Right renal cortex interstitium (tissue), 3 donors: ENCODE data around the gene PDZRN3. TPM values are rescaled to one million over a fixed set of nuclear protein-coding genes. Genes with fewer than 3 reads are reported as not detected.

Experiments used
- DNase-seq, 3 donors: peaks; one replicate each; pipeline ENCODE4 v3.0.0-alpha.2; 2013; ENCODE audit warnings: low read depth in 3 of 3, low spot score in 2 of 3
- polyA plus RNA-seq, 3 donors: library from polyadenylated mRNA; unstranded; fragments of 120-200 nt; gene quantifications; one replicate each; pipeline ENCODE4 v1.2.1, GENCODE V29; 2013; ENCODE audit not compliant: insufficient read length in 3 of 3

PDZRN3 gene
- polyA plus RNA-seq, 3 donors, result 40.3 to 48.8 (median 43.8) TPM

DNA sequence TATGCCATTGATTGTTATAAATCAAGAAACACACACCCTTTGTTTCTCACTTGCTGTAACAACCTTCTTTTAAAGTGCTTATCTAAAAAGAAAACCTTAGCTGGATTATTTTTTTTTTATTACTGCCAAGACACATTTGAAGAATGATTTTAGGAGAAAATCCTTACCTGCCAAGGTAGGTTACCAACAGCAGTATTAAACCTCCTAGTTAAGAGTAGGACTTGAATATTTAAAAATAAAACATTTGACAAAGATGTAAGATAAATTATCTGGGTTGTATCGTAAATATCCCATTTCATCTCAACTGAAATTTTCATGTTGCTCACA lies 192.1 kb downstream of the PDZRN3 start:
- no peak for DNase-seq

DNA sequence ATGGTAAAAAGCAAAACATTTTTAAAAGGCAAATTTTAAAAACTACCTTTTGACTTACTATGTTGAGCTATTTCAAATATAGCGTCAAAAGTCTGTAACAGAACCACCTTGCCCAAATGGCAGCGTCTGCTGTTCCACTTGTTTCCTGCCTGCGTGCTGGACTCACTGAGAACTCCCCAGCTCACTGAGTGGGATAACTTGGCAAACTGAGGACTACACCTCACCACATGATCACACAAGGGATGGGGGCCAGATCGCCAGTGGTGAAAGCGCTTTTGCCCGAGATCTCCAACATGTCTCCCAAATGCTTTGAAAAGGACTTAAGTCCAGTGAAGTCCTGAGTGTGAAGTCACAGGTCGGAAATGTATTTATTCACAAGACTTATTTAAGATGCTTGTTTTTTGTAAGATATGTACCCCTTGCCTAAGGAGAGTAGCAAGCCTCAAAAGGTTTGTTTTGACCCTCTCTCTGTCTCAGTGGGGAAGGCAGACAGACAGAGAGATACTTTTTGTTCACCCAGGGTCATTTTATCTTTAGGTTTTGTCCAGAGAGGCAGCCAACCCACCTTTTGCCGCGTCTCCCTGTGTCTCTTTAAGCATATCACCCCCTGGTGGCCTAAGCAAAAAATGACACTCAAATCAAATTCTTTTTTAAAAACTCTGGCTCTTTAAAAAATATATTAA lies 192.6 kb downstream of the PDZRN3 start:
- no peak for DNase-seq

DNA sequence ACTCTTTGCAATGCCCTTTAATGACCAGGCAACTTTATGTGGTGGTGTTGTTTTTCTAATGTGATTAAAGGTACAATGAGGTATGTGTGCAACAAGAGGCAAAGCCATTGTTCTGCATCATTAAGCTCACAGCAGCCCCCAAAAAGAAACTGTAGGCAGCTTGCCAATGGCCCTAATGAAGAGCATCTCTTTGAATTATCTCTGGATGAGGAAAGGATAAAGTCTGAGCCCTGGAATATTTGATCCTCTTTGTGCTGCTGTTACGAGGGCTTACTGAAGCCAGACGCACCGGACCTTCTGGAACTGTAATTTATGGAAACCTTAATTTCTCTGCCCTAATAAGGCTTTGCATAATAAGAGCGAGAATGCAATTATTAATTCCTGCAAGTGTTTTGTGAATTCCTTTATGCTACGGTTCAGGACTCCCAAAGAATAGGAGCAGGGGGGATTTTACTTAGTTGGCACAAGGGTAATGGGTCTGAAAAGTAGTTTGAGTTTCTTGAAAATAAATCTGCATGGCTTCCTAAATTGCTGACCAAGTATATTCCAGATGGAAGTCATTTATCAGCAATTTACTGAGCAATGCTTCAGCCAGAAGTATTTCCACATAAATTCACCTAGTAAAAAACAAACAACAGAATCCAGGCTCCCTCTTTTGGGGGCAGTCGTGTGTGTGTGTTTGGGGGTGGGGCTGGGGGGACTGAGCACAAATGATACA lies 193.4 kb downstream of the PDZRN3 start:
- no peak for DNase-seq

DNA sequence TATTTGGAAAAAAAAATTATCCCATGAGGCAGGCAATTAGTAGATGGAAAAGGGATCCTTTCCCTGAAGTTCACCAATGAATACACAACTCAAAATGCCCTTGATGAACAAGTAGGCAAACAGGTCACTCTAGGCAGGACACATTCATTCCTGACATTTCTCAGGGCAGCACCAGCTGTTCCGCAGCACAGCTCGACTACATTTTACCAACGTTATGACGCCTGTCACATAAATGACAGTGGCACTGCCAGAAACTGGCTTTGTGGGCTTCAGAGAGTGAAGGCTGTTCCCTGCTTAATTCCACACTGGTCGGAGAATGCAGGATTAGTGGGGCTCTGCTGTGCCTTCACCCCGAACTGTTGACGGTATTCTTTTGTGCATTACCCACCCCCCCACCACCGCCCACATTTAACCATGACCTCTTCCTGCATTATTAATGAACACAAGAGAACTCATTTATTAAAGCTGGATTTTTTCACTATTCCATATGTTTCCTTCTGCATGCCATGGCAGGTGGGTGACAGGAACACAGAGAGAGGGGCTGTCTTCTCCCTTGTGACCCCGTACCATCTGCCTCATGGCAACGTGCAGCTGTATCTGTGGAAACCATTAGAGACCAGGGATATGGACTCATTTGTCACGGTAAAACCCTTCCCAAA lies 197.6 kb downstream of the PDZRN3 start:
- DNase-seq, result no peak

DNA sequence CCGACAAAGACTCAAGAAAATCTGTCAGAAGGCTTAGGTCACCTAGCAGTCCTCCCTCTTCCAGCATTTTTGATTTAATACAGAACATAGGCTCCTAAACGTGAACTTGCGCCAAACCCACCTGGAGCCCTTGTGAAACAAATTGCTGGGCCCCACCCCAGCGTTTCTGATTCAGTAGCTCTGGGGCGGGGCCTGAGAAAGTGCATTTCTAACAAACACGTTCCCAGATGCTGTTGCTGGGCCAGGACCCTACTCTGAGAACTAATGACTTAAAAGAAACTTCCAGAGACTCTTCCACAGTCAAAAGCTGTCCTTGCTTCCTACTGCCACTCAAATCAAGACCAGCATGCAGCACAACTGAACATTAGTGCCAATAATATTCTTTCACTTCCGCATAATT lies 198.1 kb downstream of the PDZRN3 start:
- DNase-seq, result no peak

DNA sequence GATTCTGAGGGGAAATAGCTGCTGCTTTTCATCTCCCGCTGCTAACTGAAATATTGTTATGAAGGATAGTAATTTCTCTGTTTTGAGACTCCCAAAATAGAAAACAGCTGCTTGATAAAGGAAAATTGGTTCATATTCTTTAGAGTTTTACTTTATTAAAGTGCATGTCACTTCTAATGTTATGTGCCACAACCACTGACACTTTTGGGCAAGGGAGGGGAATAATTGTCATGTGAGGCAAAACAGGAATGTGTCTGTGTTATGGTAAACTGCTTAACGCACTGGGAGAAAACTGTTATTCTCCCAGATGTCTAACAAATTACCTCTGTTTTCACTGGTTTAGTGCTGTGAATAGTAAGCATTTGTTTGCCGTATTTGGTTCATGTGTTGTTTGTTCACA lies 201.6 kb downstream of the PDZRN3 start:
- DNase-seq, result no peak

DNA sequence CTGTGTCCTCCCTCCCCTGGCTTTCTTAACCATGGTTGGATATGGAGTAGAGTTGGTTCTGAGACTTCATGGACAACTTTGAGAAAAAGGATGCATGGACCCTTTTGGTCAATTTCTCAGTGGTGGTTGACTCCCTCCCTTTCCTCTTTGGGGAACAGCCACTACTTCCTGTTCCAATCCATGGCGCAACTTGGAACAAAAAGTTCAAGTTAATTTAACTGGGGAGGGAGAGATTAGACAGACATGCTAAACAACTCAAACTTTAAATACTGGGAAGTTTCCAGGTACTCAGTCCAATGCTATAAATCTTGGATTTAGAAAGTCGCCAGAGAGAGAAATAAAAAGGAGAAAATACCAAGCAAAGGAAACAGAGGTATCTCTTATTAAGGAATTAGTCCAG lies 202.2 kb downstream of the PDZRN3 start:
- DNase-seq, result no peak

DNA sequence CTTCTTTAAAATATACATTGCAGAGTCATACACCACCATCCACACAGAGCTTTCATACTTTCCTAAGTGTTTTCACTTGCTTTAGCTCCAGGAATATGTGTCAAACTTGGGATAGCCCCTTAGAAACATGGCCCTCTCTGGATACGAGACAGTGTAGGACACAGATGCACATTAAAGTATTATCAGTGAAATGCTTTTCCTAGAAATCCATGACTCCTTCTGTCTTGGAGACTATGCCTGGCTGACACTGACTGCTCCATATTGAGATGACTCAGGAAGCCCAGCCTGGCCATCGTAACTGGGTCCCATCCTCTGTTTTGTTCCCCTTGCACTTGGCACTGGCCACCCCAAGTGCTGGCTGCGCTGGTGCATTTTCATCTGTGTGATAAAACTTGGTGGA lies 204.8 kb downstream of the PDZRN3 start:
- no peak for DNase-seq

DNA sequence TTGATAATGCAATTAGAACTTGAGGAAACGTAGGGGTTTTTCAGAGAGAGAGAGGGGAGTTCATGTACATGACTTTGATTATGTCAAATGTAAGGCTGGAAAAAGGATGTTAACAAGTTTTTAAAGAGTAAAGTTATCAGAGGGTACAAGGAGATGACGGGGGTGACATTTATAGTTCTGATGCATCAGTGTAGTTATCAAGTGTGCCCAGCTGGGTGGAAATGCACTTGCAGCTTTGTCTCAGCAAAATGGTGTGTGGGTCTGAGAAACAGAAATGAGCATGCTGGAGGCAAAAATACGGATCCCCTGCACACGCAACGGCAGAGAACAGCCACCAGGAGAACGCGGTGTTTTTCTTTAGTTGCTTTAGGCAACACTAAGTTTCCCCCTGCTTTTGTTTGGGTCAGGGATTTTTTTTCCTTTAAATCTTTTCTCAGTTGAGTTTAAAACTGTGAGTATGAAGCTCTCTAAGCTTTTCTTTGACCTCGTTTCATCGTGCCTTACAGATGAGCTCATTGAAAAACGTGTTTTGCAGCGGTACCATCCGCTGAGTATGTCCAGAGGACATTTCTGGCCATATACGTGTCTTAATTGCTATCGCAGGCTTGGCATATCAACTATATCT lies 205.4 kb downstream of the PDZRN3 start:
- no peak for DNase-seq

DNA sequence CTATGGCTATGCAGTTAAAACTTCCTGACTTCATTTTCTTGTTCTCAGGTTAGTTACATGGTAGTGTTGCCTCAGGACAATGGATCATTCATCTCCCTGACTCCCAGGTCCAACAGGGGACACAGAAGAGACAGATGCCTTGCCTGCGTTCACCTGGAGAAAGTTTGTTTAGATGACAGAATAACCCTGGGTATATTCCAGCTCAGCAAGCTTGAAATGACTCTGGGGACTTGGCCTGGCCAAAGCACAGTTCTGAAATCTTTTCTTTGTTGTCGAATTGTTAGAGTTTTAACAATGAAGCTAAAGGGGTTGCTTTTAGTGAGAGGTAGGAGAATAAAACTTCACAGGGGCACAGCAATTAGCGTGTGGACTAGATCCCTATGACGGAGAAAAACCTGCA lies 206.1 kb downstream of the PDZRN3 start:
- no peak for DNase-seq

DNA sequence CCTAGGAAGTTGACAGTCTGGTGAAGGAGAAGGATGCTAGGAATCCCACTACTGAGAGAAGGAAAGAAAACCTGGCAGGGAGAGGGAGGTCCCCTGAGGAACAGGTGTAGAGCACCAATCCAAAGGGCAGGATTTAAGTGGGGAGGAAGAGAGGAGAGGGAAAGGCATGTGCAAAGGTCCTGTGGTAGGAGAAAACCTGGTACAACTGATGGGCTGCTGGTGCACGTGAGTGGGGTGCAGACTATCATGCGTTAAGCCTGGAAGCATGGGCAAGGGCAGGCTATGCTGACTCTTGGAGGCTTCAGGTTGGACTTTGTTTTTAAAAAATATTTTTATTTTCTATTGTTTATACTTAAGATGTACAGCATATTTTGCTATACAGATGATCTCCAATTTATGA lies 209.6 kb downstream of the PDZRN3 start:
- no peak for DNase-seq

DNA sequence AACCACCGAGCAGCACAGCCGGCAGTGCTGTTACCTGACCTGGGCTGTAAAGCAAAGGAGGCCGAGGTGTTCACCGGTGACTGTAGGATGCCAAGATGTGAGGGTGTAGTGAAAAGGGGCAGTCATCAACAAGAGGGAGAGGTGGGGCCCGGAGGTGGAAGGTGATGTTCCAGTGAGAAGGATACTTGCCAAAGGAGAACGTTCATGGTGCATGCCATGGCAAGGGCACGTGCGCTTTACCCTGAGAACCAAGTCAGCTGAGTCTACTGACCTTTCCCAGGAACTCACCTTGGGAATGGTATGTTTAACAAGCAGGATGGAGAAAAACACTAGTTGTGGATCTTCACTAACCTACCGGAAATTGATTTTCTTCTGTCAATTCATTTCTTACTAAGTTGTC lies 211.1 kb downstream of the PDZRN3 start:
- no peak for DNase-seq

DNA sequence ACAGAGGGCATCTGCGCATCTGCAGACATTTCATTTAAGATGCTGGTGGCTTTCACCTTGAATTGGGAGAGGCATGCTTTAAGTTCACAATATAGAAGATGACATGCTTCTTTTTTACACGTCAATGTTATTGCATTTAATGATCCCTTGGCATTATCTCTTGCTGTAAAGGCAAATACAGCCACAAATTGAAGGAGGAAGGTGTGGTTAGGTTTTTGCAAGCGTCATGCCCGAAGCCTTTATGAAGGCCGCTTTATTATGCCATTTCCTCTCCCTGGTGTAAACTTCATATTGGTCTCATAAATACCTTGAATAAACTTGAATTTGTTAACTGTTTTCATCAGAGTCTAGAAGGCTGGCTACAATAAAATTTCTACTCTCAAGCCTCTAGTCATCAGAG lies 212.7 kb downstream of the PDZRN3 start:
- no peak for DNase-seq

DNA sequence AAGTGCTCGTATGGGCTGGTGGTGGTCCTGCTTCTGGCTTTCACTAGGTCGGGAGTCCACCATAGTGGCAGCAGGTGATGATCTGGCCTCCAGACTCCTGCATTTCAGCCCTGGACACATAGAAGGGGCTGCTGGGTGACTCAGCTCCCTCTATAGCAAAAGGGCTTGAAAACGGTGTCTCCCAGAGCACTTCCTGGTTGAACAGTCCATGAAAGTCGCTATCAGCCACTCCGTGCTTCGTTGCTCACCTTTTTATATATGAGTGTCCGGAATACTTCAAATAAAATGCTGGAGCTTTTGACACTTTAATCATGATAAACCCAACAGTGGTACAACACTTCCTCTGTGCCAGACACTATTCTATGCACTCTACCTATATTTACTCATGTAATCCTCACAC lies 213.2 kb downstream of the PDZRN3 start:
- no peak for DNase-seq

DNA sequence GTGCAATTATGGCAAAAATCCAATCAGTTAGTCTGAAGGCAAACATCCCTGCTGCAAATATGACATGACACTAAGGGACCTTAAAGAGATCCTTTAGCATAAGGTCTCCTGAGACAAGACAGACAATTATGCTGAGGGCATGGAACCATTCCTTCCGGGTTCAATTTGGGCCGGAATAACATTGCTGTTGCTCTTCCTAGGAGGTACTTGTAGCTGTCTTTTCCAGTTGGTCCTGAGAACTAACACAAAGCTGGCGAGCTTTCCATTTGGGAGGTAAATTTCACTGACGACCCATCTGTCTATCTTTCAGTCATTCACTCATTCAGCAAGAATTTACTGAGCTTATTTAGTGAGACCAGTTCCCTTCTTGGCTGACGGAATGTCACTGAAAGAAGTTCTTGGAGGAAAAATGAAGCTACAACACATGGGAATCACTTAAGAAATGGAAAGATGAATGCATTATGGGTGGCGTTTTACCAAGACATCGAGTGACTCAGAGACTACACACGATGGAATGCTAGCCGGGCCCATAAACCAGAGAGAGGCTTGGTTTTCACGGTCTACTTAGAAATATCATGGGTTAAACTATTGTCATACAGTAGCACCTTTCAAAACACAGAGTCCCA lies 215.5 kb downstream of the PDZRN3 start:
- no peak for DNase-seq

DNA sequence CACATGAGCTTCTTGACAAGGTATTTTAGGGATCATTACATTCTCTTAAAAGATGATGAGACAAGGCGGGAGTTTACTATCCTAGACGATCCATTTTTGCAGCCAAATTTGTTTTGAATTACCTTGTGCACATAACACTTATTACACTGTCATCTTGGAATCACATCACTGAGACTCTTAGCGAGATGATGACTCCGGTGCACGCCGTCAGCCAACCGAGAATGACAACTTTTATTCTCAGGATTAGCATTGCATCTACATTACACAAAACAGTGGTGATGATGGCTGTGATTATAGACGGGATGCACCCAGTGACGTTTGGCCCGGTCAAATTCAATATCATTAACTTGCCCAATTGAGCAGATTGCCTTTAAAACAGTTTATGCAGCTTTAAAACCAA lies 216.1 kb downstream of the PDZRN3 start:
- DNase-seq, result no peak

DNA sequence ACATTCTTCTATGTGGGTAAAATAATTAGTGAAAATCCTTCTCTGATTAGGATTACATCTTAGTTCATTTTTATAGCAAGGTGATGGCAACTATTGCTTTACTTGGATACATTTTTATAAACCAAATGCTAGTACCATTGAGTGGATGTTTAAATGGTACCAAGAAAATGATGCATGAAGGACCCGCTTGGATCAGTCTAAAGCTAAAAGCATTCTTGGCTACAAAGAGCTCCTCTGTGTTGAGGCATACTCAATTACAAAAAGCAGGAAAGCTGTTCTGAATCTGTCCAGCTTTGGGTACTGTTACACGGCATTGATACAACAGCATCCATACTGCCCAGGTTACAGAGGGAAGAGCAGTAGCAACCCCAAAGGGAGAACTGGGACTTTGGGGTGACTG lies 217.2 kb downstream of the PDZRN3 start:
- DNase-seq, result no peak

DNA sequence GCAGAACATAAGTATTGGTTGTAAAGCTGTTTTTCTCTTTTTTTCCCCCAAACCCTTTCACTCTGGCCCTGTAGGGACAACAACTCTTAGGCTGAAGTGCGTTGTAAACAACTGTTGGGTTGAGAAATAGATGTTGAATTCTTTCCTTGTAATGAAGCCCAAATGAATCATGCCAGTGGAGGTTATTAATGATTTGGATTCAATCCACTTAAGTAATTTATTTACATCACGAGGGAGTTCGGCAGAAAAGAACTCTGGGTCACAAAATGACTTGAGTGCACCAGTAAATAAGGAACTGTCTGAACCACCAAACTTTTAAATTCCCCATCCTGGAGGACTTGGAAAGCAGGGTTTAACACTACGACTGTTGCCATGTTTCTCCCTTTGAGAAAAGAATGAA lies 218.9 kb downstream of the PDZRN3 start:
- DNase-seq, result no peak

DNA sequence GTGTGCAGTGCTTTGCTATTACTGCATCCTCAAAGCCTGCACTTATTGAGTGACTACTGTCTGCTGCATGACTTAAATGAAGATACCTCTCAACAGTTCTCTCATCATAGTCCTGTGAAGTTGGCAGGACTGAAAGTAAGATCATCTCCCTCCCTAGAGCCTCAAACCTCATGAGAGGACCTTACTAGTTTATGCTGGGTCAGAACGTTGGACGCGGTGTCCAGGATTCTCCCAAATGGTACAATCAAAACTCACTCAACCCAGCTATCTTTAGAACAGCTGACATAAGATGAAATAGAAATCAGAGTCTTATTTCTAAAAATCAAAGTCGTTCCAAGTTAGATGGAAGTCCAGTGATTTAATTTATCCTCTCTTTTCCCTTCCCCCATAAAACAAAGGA lies 219.7 kb downstream of the PDZRN3 start:
- no peak for DNase-seq

DNA sequence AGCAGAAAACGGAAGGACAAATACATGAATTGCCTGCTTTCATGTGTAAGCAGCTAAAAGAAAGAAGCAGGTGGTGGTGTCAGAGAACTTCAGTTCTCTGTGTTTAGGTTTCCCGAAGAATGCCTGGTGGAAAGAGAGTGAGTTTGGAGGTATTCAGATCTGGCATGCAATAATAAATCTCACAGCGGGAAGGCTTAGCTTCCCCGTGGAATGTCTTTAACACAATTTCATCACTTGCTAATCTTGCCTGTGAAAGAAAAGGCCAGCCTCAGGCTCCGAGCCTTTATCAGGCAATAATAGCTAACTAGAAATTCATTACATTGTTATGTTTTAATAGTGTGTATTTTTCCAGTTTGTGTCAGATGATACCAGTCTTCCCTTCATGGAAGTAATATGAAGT lies 220.3 kb downstream of the PDZRN3 start:
- no peak for DNase-seq

DNA sequence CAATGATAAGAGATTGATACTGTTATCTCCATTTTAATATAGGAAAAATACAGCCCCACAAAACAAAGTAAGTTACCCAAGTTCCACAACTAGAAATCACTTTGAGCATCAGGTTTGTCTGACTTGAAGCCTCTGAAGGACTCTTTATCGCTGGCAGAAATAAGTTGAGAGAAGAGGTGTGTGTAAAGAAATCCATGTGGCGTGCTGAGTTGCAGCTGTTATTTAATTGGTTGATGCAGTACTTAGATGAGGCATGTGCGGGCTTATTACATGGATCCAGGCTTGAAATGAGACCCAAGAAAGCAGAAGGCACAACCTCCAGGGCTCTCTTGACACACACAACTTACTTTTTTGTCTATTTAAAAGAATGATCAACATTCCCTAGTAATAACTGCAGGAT lies 221.3 kb downstream of the PDZRN3 start:
- DNase-seq, result no peak
